Activated CD4-positive, alpha-beta T cell treated with anti-CD3 and anti-CD28 coated beads, Interleukin-2, Interleukin-4, amounts not matched to agents 100 ng/mL and 50 ng/mL, durations not matched to agents 16 hours and 8 hours (primary cell): Measurements from ENCODE around the gene B4GALT3.

Source experiments
- DNase-seq: peaks from one replicate; pipeline ENCODE4 v3.0.0-alpha.2; 2020; ENCODE audit warnings: low spot score

B4GALT3 gene

DNA sequence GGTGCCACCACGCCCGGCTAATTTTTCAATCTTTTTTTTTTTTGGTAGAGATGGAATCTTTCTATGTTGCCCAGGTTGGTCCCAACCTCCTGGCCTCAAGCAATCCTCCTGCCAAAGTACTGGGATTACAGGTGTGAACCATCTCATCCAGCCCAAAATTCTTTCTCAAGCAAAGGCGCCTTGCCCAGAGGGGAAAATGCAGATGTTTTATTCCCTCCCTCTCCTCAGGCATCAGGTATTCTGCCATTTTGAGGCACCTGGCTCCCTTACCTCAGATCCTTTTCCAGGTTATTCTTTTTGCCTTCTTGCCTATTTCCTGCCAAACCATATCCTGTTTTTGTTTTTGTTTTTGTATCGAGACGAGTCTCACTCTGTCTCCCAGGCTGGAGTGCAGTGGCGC, 11.1 kb upstream of the B4GALT3 start:
- DNase-seq: no peak

DNA sequence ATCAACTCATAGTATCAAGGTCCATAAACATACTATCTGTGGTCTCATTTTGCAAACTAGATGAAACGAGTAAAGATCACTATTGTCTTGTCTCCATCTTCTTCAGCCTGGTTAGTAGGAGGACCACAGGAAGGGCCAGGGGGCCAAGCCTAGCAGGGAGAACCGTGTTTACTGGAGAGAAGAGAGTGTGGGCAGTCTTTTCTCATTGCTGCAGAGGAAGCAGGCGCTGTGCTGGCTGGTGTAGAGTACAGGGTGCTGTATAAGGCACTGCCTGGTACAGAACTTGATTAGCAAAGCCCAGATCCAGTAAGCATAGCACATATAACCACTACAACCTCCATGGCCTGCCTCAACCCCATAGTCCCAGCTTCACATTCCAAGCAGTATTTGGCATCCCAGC, 10.0 kb upstream of the B4GALT3 start:
- DNase-seq: no peak

DNA sequence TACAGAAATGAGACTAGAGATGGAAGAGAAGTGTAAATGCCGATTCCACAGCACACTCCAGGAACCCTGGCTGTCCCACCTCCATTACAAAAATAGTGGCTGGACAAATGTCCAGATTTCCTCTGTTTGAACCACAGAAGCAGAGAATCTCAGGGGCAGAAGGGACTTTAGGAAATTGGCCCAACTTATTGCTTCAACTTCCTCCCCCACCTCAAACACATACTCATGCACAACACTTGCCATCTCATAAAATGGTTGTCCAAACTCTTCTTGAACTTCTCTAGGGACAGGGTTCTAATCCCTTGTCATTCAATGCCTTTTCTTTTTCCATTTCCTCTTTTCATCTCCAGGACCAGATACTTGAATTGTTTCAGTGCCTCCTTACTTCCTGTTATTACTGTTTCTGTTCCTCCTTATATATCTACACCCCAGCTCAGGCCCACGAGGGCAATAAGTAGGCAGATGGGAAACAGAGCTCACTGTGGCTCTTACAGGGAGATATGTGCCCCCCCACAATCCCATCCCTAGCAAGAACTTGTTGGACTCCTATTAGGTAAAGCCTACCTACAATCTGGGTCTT, 8.5 kb upstream of the B4GALT3 start:
- no peak for DNase-seq

DNA sequence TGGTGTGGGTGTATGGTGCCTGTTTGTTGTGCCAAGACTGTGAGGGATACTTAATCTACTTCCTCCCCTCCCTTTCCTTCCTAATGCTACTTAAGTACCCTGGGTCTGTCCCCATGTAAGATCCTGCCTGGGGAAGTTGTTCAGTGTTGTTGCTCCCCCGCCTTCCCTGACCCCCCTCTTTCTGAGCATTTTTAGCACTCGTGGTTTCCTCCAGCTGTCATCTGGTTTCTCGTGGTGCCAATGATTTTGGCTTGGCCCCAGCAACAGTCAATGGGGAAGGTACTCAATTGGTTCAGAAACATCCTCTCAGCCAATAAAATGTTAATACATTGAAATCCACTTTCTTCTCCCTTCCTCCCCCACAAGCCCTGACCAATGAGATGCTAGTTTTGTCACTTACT, 8.0 kb upstream of the B4GALT3 start:
- DNase-seq: peak; percentile 86

- peak; percentile 88 for DNase-seq
These were observed 4.9 kb upstream of the B4GALT3 start for GRCh38 chr1:161182214-161182613.

GRCh38 chr1:161180639-161181038, 3.3 kb upstream of the B4GALT3 start:
- no peak for DNase-seq

GRCh38 chr1:161179698-161180097, 2.4 kb upstream of the B4GALT3 start:
- no peak for DNase-seq

GRCh38 chr1:161177936-161178244, 583 bp upstream of the B4GALT3 start:
- no peak for DNase-seq

DNA sequence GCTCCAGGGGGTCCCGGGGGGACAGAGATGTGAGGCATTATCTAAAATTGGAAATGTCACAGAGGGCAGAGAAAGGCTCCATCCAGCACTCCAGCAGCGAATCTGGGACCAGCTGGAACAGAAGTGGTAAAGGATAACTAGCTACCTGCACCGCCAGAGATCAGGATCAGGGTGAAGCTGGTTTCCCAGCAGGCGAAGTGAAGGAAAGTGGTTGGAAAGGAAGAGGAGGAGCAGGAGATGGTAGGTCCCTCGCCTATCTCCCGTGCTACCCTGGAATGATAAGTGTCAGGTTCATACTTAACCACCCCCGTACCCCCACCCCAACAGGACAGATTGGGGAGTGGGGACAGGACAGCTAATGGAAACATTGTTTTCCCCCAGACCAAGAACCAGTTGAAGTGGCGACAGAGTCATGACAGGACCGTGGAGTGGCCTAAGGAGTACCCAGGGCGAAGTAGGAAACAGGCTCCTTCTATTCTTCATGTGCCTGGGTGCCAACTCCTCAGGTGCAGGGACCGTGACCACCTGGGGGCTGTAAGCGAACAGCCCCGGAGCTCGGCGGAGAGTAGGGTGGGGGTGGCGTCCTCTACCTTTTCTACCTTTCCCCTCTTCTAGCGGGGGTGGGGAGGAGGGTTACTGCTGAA, 717 bp downstream of the B4GALT3 start:
- DNase-seq: no peak

GRCh38 chr1:161175771-161176453, 1.4 kb downstream of the B4GALT3 start:
- no peak for DNase-seq

DNA sequence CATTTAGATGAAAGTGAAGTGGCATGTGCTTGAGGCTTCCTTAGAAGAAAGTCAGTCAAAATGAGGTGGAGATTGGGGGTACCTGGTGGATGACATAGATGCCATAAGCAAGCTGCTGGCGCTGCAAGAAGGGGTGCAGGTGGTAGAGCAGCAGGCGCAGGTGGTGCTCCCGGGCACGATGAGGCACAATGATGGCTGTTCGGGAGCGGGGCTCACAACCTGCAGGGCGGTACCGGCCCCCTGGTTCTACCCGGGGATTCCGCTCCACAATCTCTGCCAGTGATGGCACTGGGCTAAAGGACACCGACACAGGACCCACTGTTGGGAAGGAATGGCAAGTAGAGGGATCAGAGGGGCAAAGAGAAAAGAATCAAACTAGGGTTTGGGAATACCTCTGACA, 2.4 kb downstream of the B4GALT3 start:
- DNase-seq: no peak

GRCh38 chr1:161173711-161174110, 3.6 kb downstream of the B4GALT3 start:
- no peak for DNase-seq

- DNase-seq: no peak
These were observed 4.4 kb downstream of the B4GALT3 start for GRCh38 chr1:161172776-161173376.

DNA sequence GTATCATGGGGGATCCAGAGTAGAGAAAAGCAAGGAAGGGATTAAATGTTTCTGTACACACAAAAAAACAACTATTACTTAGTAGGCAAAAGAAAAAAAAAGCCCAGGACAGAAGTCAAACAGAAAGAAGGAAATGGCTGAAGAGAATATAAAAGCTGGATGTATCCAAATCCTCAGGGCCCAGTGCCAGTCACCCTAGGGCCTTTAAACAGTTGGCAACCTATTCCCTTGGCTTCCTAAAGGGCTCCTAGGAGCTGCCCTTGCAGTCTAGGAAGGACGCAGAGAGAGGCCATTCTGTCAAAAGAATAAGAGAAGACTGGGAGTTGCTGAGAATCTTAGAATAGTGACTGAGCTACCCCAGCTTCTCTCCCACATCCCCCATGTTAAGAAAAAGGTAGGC, 5.0 kb downstream of the B4GALT3 start:
- no peak for DNase-seq

DNA sequence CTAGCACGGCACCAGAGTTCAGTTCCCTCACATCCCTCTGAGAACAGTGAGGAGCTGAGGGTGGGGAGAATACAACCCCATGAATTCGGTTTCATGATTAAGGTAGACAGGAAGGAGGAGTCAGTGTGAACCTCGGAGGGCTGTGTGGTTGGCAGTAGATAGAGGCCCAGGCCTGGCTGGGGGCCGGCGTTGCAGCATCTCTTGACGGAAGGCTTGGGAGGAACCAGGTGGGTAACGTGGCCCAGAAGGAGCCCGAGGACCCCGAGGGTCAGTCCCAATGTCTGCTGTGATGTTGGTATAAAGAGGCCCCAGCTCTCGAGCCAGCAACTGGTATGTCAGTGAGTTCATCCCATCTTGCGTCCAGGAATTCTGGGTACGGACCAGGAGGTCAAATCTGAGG, 5.6 kb downstream of the B4GALT3 start:
- DNase-seq: no peak

GRCh38 chr1:161171191-161171590, 6.1 kb downstream of the B4GALT3 start:
- DNase-seq: no peak

- no peak for DNase-seq
These were observed 8.4 kb downstream of the B4GALT3 start for GRCh38 chr1:161168906-161169305.

GRCh38 chr1:161166669-161167548, 10.4 kb downstream of the B4GALT3 start:
- DNase-seq: no peak

DNA sequence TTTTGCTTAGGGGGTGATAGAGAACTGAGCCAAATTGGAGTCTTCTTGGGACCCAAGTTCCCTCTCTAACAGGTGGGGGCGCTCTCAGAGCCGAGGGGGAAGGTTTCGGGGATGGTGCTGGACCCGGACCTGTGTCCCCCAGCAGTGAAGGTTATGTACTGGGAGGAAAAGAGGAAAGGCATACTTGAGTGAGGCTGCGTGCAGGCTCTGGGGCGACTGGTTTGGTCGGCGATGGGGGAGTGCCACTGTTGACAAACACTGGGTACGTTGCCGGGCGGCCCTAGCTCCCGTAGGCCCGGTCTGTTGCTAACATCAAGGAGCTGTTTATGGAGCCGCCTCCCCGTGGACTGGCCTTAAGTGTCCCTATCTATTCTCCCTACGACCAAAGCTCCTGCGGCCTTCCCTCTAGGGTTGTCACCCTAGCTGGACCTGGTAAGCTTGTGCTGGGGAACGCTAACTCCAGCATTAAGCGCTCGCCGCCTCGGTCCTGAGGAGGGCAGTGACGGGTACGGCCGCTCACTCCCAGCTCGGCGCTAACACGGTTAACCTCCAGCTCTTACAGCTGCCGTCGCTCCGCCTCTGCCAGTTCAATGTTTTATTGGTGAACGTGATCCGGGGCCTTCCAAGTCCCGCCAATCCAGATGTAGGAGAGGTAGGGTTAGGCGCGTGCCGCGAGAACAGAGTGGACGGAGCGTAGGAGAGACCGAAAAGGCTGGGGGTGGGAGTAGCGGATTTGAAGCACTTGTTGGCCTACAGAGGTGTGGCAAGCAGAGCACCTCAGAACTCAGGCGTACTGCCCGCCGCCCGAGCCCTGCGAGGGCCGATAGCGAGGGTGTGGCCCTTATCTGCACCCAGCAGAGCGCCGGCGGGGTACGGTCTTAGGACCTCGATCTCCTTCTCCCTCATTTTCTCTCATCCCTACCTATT, 11.3 kb downstream of the B4GALT3 start, which contains the start of gene PPOX:
Gene PPOX (plus strand): TSS at position 685 of the 927 bp plus-strand sequence. CDS start 422 bp downstream, outside the sequence.
- DNase-seq: peak; percentile 98

DNA sequence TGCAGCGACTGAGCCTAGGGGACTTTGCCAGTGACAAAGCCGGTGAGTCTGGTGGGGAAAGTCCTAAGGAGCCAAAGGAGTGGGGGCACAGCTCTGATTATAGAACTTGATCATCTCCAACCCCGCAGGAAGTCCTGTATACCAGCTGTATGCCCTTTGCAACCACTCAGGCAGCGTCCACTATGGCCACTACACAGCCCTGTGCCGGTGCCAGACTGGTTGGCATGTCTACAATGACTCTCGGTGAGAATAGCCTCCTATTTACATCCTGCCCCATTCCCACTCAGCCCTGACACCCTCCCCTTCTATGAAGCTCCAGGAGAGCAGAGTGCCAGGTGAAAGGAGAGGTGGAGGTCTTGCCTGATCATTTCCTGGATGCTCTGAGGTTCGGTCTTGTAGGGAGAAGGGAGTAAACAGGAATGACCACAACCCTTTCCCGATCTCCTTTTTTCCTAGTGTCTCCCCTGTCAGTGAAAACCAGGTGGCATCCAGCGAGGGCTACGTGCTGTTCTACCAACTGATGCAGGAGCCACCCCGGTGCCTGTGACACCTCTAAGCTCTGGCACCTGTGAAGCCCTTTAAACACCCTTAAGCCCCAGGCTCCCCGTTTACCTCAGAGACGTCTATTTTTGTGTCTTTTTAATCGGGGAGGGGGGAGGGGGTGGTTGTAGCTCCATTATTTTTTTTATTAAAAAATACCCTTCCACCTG, 12.3 kb downstream of the B4GALT3 start:
- DNase-seq: no peak
